Measurements from ENCODE around the gene CYP2C9.

Gene CYP2C9

GRCh38 chr10:94991243-94991888 lies 52.9 kb downstream of the CYP2C9 start:
- no peaks in the 10 kb centered on the region for H3K27me3 ChIP-seq
- H3K4me3 ChIP-seq (ENCODE audit: low read depth, low read length), result no peak overlapping the region
- no peak for DNase-seq
- no peaks in the 10 kb centered on the region for H3K4me1 ChIP-seq
- H3K36me3 ChIP-seq, result no peaks in the 10 kb centered on the region
- no peaks in the 10 kb centered on the region for H3K9me3 ChIP-seq
- no peak for TF ChIP-seq CTCF (IDR thresholded peaks at IDR 0.05; ENCODE audit: low read depth, low read length)

DNA sequence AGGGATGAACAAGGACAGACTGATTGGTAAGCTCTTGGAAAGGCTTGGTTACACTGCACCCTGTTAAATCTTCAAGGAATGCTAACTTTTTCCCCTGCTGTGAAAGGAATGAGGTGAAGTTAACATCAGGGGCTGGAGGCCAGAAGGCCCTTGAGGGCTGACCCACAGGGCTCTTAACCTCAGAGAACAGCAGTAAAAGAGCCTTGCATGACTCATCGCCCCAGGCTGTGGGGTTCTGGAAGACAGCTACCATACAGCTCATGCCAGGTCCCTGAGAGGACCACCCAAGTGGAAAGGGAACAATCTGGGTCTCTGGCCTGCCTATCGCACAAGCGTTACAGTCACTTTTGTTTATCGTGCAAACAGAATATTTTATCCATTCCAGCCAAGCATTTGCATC lies 54.4 kb downstream of the CYP2C9 start:
- DNase-seq, result no peak
- Histone ChIP-seq H3K36me3 (no peaks in the 10 kb centered on the region), H3K4me1 (no peaks in the 10 kb centered on the region), H3K9me3 (no peaks in the 10 kb centered on the region), H3K27me3 (no peaks in the 10 kb centered on the region), H3K4me3 (ENCODE audit: low read depth, low read length) (no peak overlapping the region)
- no peak for TF ChIP-seq CTCF (IDR thresholded peaks at IDR 0.05; ENCODE audit: low read depth, low read length)

DNA sequence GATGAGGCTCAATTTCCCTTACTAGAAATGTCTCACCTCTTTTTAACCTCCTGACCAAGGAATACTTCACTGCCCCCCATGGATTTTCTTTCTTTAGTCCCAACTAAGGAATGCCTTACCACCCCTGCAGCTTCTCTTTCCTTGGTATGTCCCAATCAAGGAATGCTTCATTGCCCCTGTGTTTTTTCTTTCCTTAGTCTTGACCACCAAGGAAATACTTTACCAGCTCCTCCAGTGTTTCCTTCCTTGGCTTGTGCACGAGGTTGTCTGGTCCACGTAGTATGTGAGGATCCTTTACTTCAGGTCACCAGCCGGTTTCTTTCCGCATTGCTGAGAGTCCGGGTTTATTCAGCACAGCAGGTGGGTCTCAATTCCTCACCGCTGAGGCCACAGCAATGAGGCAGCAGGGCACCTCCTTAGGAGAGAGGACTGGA lies 59.3 kb downstream of the CYP2C9 start:
- Histone ChIP-seq H3K4me3 (ENCODE audit: low read depth, low read length) (no peak overlapping the region), H3K4me1 (no peaks in the 10 kb centered on the region), H3K9me3 (no peaks in the 10 kb centered on the region), H3K27me3 (no peaks in the 10 kb centered on the region), H3K36me3 (no peaks in the 10 kb centered on the region)
- no peak for DNase-seq
- no peak for TF ChIP-seq CTCF (IDR thresholded peaks at IDR 0.05; ENCODE audit: low read depth, low read length)

- no peak for TF ChIP-seq CTCF (IDR thresholded peaks at IDR 0.05; ENCODE audit: low read depth, low read length)
- Histone ChIP-seq H3K4me1 (no peaks in the 10 kb centered on the region), H3K4me3 (ENCODE audit: low read depth, low read length) (no peak overlapping the region), H3K27me3 (no peaks in the 10 kb centered on the region), H3K9me3 (no peaks in the 10 kb centered on the region), H3K36me3 (no peaks in the 10 kb centered on the region)
- no peak for DNase-seq
Measured at GRCh38 chr10:95026461-95026860, 88.0 kb downstream of the CYP2C9 start.

DNA sequence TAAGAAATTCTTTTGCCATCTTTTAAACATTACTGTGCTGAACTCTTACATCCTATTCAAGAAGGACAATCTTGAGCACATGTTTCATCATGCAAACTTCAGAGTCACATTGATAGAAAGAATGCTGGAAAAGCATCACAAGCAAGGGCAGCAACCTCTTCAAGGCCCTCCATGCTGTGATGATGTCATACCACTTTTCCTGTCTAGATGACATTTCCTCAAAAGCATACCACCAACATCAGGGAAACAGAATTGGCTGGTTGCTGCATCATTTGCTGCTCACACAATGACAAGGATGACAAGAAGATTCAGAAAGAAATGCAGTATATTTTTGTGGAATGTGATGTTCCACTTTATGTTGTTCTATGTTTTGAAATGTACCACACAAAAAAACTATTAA lies 93.2 kb downstream of the CYP2C9 start:
- no peak for TF ChIP-seq CTCF (IDR thresholded peaks at IDR 0.05; ENCODE audit: low read depth, low read length)
- Histone ChIP-seq H3K4me1 (no peaks in the 10 kb centered on the region), H3K4me3 (ENCODE audit: low read depth, low read length) (no peak overlapping the region), H3K9me3 (no peaks in the 10 kb centered on the region), H3K36me3 (no peaks in the 10 kb centered on the region), H3K27me3 (no peaks in the 10 kb centered on the region)
- DNase-seq, result no peak

GRCh38 chr10:95034401-95034800 lies 95.9 kb downstream of the CYP2C9 start:
- DNase-seq, result no peak
- no peaks in the 10 kb centered on the region for H3K36me3 ChIP-seq
- TF ChIP-seq CTCF (IDR thresholded peaks at IDR 0.05; ENCODE audit: low read depth, low read length), result no peak
- no peaks in the 10 kb centered on the region for H3K9me3 ChIP-seq
- H3K4me3 ChIP-seq (ENCODE audit: low read depth, low read length), result no peak overlapping the region
- no peaks in the 10 kb centered on the region for H3K4me1 ChIP-seq
- no peaks in the 10 kb centered on the region for H3K27me3 ChIP-seq

Data from BE2C (cell line).